Measurements from ENCODE around the gene SLC51A. TPM values are rescaled to one million over a fixed set of nuclear protein-coding genes. Genes with fewer than 3 reads are reported as not detected.
"Not testable (repeated sequence)": the region's sequence is repeated elsewhere in the genome, so short reads cannot be mapped to it uniquely, and the experiment has no call there.

The SLC51A gene
- total RNA-seq, 2 experiments from 2014 or later: not detected

- Mint-ChIP-seq H3K27me3 (peaks cover 4% of the 10 kb centered on the region), H3K4me1 (peaks cover 8% of the 10 kb centered on the region), H3K9me3 (peaks cover 1% of the 10 kb centered on the region), H3K36me3 (no peaks in the 10 kb centered on the region), H3K27ac (no peak overlapping the region), H3K4me3 (no peak overlapping the region)
- no peak for DNase-seq
Measured at GRCh38 chr3:196203846-196204245, 12.5 kb upstream of the SLC51A start.

DNA sequence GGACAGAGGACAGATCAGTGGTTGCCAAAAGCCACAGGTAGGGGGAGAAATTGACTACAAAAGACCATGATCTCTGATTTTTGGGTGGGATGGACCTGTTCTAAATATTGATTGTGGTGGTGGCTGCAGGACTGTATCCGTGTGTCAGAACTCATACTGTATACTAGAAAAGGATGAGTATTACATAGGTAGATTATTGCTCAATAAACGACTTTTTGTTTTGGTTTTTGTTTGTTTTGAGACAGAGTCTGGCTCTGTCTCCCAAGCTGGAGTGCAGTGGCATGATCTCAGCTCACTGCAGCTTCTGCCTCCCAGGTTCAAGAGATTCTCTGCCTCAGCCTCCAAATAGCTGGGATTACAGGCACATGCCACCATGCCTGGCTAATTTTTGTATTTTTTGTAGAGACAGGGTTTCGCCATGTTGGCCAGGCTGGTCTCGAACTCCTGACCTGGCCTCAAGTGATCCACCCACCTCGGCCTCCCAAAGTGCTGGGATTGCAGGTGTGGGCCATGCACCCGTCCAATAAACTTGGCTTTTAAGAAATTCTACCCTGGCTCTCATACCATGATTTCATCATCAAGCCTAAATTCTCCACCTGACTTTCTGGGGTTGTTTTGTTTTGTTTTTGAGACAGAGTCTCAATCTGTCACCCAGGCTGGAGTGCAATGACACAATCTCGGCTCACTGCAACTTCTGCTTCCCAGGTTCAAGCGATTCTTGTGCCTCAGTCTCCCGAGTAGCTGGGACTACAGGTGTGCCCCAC lies 10.7 kb upstream of the SLC51A start:
- H3K36me3 Mint-ChIP-seq, DNase-seq, H3K4me3 Mint-ChIP-seq, H3K27ac Mint-ChIP-seq, H3K27me3 Mint-ChIP-seq, H3K4me1 Mint-ChIP-seq, H3K9me3 Mint-ChIP-seq: not testable (repeated sequence)

DNA sequence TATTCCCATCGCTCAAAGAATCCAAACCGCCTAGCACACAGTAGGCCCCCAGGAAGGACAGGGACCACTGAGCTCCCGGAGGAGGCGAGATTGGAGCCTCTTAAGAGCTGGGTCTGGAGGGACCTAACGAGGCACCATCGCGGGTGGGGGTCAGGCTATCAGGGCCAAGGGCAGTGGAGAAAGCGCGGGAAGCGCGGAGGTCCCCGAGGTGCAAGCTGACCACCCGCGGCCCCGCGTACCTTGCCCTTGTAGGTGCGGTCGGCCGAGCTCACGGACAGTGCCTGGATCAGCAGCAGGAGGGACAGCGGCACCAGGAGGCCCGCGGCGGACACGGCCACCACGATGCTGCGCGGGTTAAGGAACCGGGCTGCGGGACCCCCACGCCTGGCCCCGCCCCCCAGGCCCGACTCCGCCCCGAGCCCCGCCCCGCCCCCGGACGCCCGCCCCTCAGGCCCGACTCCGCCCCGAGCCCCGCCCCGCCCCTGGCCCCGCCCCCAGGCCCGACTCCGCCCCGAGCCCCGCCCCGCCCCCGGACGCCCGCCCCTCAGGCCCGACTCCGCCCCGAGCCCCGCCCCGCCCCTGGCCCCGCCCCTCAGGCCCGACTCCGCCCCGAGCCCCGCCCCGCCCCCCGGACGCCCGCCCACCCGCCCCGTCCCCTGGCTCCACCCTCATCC lies 9.0 kb upstream of the SLC51A start:
- Mint-ChIP-seq H3K4me3 (peak overlapping the region; percentile 81), H3K27ac (no peak overlapping the region), H3K27me3 (peaks cover 4% of the 10 kb centered on the region), H3K36me3 (no peaks in the 10 kb centered on the region), H3K4me1 (peaks cover 8% of the 10 kb centered on the region), H3K9me3 (peaks cover 1% of the 10 kb centered on the region)
- no peak for DNase-seq

GRCh38 chr3:196207833-196208607 lies 8.3 kb upstream of the SLC51A start:
- peak; percentile 52 for DNase-seq
- Mint-ChIP-seq H3K27me3 (peaks cover 4% of the 10 kb centered on the region), H3K4me1 (peaks cover 8% of the 10 kb centered on the region)

GRCh38 chr3:196208942-196209695 lies 7.2 kb upstream of the SLC51A start:
- Mint-ChIP-seq H3K27ac (no peak overlapping the region), H3K27me3 (peaks cover 4% of the 10 kb centered on the region), H3K4me3 (no peak overlapping the region), H3K9me3 (peaks cover 1% of the 10 kb centered on the region), H3K4me1 (peaks cover 8% of the 10 kb centered on the region), H3K36me3 (no peaks in the 10 kb centered on the region)
- DNase-seq: no peak

More at GRCh38 chr3:196207833-196208607, 8.3 kb upstream of the SLC51A start:
- Mint-ChIP-seq H3K4me3 (peak overlapping the region; percentile 81), H3K27ac (no peak overlapping the region), H3K36me3 (no peaks in the 10 kb centered on the region), H3K9me3 (peaks cover 1% of the 10 kb centered on the region)

DNA sequence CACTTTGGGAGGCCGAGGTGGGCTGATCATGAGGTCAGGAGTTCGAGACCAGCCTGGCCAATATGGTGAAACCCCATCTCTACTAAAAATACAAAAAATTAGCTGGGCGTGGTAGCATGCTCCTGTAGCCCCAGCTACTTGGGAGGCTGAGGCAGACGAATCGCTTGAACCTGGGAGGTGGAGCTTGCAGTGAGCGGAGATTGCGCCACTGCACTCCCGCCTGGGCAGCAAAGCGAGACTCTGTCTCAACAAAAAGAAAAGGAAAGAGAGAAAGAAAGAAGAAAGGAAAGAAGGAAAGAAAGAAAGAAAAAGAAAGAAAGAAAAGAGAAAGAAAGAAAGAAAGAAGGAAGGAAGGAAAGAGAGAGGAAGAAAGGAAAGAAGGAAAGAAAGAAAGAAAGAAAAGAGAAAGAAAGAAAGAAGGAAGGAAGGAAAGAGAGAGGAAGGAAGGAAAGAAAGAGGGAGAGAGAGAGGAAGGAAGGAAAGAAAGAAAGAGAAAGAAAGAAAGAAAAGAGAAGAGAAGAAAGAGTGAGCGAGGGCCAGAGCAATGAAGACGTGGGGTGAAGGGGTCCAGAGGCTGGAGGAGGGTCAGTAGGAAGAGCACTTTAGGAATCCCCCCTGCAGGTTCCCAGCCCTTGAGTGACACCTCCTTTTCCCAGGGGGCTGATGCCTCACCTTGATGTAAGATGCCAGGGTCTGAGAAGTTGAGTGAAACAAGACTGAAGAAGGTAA lies 6.2 kb upstream of the SLC51A start:
- H3K27ac Mint-ChIP-seq, H3K9me3 Mint-ChIP-seq, DNase-seq, H3K27me3 Mint-ChIP-seq, H3K36me3 Mint-ChIP-seq, H3K4me1 Mint-ChIP-seq, H3K4me3 Mint-ChIP-seq: not testable (repeated sequence)

- Mint-ChIP-seq H3K9me3 (peaks cover 1% of the 10 kb centered on the region), H3K4me3 (no peak within 1 kb of the TSS), H3K4me1 (peaks cover 5% of the 10 kb centered on the region), H3K36me3 (no peaks in the 10 kb centered on the region), H3K27ac (no peak within 1 kb of the TSS), H3K27me3 (no peaks in the 10 kb centered on the region)
- no peak for DNase-seq
Measured at GRCh38 chr3:196210673-196211556, 5.4 kb upstream of the SLC51A start, which contains the start of gene ZDHHC19. Gene ZDHHC19 (minus strand): TSS chr3:196211400. CDS start chr3:196211315, 85 bp downstream.

GRCh38 chr3:196214783-196215441 lies 1.4 kb upstream of the SLC51A start:
- no peak for DNase-seq
- Mint-ChIP-seq H3K4me3 (no peak overlapping the region), H3K27ac (no peak overlapping the region), H3K4me1 (peaks cover 14% of the 10 kb centered on the region), H3K36me3 (no peaks in the 10 kb centered on the region), H3K27me3 (no peaks in the 10 kb centered on the region), H3K9me3 (no peaks in the 10 kb centered on the region)

- H3K4me1 Mint-ChIP-seq: peaks cover 15% of the 10 kb centered on the region
- H3K27me3 Mint-ChIP-seq: no peaks in the 10 kb centered on the region
- no peak for DNase-seq
- no peaks in the 10 kb centered on the region for H3K9me3 Mint-ChIP-seq
- no peak overlapping the region for H3K27ac Mint-ChIP-seq
- no peaks in the 10 kb centered on the region for H3K36me3 Mint-ChIP-seq
- no peak overlapping the region for H3K4me3 Mint-ChIP-seq
Measured at GRCh38 chr3:196215493-196216020, 777 bp upstream of the SLC51A start.

DNA sequence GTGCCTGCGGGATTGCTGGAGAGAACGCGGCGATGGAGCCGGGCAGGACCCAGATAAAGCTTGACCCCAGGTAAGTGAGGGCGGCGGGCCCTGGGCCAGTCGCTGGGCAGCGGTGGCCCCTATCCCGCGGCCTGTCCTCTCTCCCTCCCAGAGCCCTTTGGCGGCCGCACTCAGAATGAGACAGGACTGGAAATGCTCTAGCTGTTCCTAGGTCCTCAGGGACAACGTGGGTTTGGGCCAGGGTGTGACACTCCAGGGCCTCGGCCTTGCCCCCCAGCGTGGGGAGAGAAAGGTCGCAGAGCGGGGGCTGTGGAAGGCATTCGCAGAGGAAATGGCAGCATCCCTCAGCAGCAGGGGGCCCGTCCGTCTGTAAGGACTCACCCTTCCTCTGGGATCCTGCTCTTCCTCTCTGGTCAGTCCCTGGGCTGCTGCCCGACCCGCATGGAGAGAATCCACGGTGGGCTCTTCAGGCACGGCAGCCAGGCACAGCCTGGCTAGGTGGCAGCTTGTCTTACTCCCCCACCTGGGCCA lies 412 bp downstream of the SLC51A start:
- Mint-ChIP-seq H3K36me3 (no peaks in the 10 kb centered on the region), H3K4me3 (no peak overlapping the region), H3K9me3 (no peaks in the 10 kb centered on the region), H3K27ac (no peak overlapping the region), H3K4me1 (peaks cover 15% of the 10 kb centered on the region), H3K27me3 (no peaks in the 10 kb centered on the region)
- DNase-seq: no peak

DNA sequence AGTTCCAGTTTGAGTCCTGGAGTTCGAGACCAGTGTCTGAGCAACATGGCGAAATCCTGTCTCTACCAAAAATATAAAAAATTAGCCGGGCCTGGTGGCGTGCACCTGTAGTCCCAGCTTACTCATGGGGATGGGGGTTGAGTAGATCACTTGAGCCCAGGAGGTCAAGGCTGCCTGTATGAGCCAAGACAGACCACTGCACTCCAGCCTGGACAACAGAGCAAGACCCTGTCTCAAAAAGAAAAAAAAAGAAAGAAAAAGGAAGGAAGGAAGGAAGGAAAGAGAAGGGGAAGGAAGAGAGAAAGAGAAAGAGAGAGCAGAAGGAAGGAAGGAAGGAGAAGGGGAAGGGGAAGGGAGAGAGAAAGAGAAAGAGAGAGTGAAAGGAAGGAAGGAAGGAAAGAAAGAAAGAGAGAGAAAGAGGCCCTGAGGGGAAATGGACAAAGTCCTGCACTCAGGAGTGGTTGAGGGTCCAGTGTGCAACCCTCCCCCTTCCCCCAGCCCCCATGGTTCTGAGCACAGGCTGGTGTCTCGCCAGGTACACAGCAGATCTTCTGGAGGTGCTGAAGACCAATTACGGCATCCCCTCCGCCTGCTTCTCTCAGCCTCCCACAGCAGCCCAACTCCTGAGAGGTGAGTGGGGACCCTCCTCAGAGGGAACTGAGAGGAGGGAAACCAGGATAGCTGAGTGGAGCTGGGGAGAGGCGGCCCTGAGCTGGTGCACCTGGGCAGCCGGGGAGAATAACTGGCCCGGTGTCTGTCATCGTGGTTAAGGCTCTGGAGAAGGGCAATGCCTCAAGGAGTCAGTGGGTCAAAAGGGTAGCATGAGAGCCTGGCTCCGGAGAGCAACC lies 1.2 kb downstream of the SLC51A start:
- no peak for DNase-seq
- no peaks in the 10 kb centered on the region for H3K9me3 Mint-ChIP-seq

GRCh38 chr3:196218155-196218712 lies 1.9 kb downstream of the SLC51A start:
- H3K4me3 Mint-ChIP-seq: no peak overlapping the region
- H3K36me3 Mint-ChIP-seq: no peaks in the 10 kb centered on the region
- no peak for DNase-seq

More for the DNA sequence above, 1.2 kb downstream of the SLC51A start:
- no peaks in the 10 kb centered on the region for H3K27me3 Mint-ChIP-seq
- H3K4me3 Mint-ChIP-seq: no peak overlapping the region
- peaks cover 15% of the 10 kb centered on the region for H3K4me1 Mint-ChIP-seq
- no peaks in the 10 kb centered on the region for H3K36me3 Mint-ChIP-seq
- H3K27ac Mint-ChIP-seq: peak overlapping the region; percentile 38

More at GRCh38 chr3:196218155-196218712, 1.9 kb downstream of the SLC51A start:
- H3K27ac Mint-ChIP-seq: peak overlapping the region; percentile 16
- H3K27me3 Mint-ChIP-seq: no peaks in the 10 kb centered on the region
- peaks cover 15% of the 10 kb centered on the region for H3K4me1 Mint-ChIP-seq
- H3K9me3 Mint-ChIP-seq: no peaks in the 10 kb centered on the region
